Activated CD4-positive, alpha-beta memory T cell treated with anti-CD3 and anti-CD28 coated beads for 36 hours (primary cell): ENCODE results near the gene DNAL4. TPM values are rescaled to one million over a fixed set of nuclear protein-coding genes. Genes with fewer than 3 reads are reported as not detected.

Experiments used
- CTCF ChIA-PET: fragments of 350-600 bp; sonication (Branson Sonifier 250); formaldehyde crosslinking; loops from one replicate; lab custom pipeline; 2021; ENCODE audit warnings: antibody characterized with exemption, inconsistent platforms; lab: Charles Lee
- POLR2A ChIA-PET: fragments of 350-600 bp; sonication (Branson Sonifier 250); formaldehyde crosslinking; loops from one replicate; lab custom pipeline; 2021; ENCODE audit warnings: antibody characterized with exemption; lab: Charles Lee
- DNase-seq: peaks from one replicate; pipeline ENCODE4 v3.0.0-alpha.2; 2020
- H3K27ac Mint-ChIP-seq: one replicate; pipeline ENCODE4 v1.8.0; 2021; ENCODE audit warnings: mixed read lengths
- H3K27me3 Mint-ChIP-seq: one replicate; pipeline ENCODE4 v1.8.0; 2021; ENCODE audit warnings: mixed read lengths
- H3K36me3 Mint-ChIP-seq: one replicate; pipeline ENCODE4 v1.8.0; 2021; ENCODE audit warnings: mixed read lengths
- H3K4me1 Mint-ChIP-seq: one replicate; pipeline ENCODE4 v1.8.0; 2021; ENCODE audit warnings: low read depth, mixed read lengths
- H3K4me3 Mint-ChIP-seq: one replicate; pipeline ENCODE4 v1.8.0; 2021; ENCODE audit warnings: mild to moderate bottlenecking, mixed read lengths
- H3K9me3 Mint-ChIP-seq: one replicate; pipeline ENCODE4 v1.8.0; 2021; ENCODE audit warnings: mixed read lengths
- intact Hi-C: fragments of 100-400 bp; cut with micrococcal nuclease; formaldehyde crosslinking; loops from one replicate; pipeline ENCODE4 v1.15.1; 2023
- total RNA-seq, 2 experiments: library from RNA; stranded (reverse); gene quantifications; one replicate each; pipeline ENCODE4 v1.2.3, GENCODE V29; 2021

DNAL4 gene
- total RNA-seq, 2 experiments from 2014 or later = 7.7 to 8.3 TPM

DNA sequence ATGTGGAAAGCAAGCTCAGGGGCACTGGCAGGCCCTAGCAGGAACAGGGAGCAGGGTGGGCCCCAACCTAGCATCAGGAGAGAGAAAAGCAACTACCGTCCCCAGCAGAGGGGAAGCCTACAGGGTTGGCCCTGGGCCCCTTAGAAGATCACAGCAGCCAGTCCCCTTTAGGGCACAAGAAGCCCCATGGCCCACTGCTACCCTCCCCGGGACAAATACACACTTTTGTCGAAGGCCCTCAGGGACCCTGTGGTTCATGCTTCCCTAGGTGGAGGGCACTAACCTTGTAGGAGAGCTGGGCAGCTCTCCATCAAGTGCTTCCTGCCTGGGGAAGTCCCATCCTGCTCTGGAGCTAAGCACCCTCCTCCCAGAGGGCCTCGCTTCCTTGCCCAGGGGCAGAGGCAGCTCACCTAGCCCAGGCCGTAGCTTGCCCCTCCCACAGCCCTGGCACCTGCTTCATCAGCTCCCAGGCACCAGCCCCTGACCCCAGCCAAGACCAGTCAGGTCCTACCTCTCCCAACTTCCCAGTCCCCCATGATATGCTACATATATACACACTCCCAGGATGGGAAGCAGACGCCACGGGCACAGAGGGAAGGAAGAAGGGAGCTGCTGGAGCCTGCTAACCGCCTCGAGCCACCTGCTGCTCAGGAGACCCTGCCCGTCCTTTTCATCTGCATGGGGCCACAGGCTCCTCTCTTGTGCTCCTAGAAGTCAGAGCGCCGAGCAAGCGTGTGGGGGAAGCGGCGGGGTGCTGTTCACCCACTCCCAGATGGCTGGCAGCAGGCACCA is 58.3 kb downstream of the DNAL4 start:
- no peak for DNase-seq
- H3K9me3 Mint-ChIP-seq = no peaks in the 10 kb centered on the region
- peaks cover 52% of the 10 kb centered on the region for H3K36me3 Mint-ChIP-seq
- H3K4me3 Mint-ChIP-seq = no peak overlapping the region
- intact Hi-C loops = loop anchor here (2.0 kb wide), 1 partner anchor 19 kb away; the partner anchor contains the start of gene SUN2
- no peaks in the 10 kb centered on the region for H3K27me3 Mint-ChIP-seq
- H3K4me1 Mint-ChIP-seq = peaks cover 42% of the 10 kb centered on the region
- peak overlapping the region; percentile 46 for H3K27ac Mint-ChIP-seq
- CTCF ChIA-PET = interaction anchor here (1.1 to 4.5 kb wide), 6 partner anchors 11 to 33 kb away, joined by 4 to 28 read pairs (median 10); no protein-coding TSS in a partner anchor
- POLR2A ChIA-PET = interaction anchor here (0.9 to 3.7 kb wide), 5 partner anchors 14 to 30 kb away, joined by 3 to 17 read pairs (median 3); partner anchors contain the start of genes GTPBP1 and SUN2

DNA sequence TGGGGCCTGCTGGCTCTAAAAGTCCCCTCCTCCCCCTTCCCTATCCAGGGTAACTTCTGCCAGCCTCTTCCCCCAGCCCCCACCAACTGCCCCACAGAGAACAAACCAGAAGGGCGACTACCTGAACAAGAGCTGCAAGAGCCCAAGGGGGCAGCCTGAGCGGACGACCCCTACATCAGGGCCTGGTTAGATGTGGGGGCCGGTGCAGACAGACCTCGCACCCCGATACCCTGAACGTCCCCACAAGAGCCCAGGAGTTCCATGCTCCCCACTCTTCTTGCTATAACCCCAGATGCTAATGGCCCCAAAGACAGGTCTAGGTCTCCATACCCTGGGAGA is 58.8 kb downstream of the DNAL4 start:
- ChIA-PET POLR2A (interaction anchor here (0.9 to 3.7 kb wide), 6 partner anchors 13 to 29 kb away, joined by 3 to 17 read pairs (median 4); partner anchors contain the start of genes GTPBP1 and SUN2), CTCF (interaction anchor here (0.6 to 4.5 kb wide), 10 partner anchors 8 to 108 kb away, joined by 3 to 33 read pairs (median 9); no protein-coding TSS in a partner anchor)
- Mint-ChIP-seq H3K4me3 (no peak overlapping the region), H3K27me3 (no peaks in the 10 kb centered on the region), H3K4me1 (peaks cover 42% of the 10 kb centered on the region), H3K36me3 (peaks cover 54% of the 10 kb centered on the region), H3K9me3 (no peaks in the 10 kb centered on the region), H3K27ac (peak overlapping the region; percentile 46)
- intact Hi-C loops = no loop called here
- no peak for DNase-seq

DNA sequence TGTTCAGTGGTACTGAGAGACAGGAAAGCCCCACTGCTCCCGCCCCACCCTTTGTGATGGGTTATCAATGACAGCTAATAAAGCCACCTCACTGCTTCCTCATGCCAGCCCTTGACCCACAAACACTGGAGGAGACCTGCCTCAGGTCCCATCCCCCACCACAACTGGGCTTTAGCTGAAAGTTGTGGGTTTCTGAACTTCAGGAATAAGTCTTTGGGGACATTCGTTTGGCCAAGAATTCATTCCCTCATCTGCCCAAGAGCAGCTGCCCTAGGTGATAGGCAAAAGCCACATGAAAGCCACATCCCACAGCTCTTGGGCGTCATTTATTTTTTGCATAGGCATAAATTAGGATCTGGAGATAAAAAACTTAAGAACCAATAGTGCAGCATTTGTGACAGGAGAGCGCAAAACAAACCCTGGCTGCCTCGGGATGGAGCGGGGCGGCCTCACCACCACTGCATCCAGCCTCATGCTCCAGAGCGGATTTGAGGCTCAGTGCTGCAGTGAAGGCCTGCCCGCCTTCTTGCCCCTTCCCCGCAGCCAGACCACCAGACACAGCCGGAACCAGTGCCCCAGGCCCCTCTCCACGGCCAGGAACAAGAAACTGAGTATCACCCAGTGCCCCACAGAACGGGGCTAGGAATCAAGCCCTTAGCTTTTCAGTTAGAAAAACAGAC is 59.4 kb downstream of the DNAL4 start:
- CTCF ChIA-PET = interaction anchor here (0.6 to 4.5 kb wide), 17 partner anchors 9 to 116 kb away, joined by 3 to 33 read pairs (median 7); partner anchors contain the start of genes NPTXR and TOMM22
- no peaks in the 10 kb centered on the region for H3K27me3 Mint-ChIP-seq
- POLR2A ChIA-PET = interaction anchor here (0.5 to 3.7 kb wide), 7 partner anchors 8 to 29 kb away, joined by 3 to 17 read pairs (median 5); partner anchors contain the start of gene GTPBP1
- intact Hi-C loops = no loop called here
- H3K4me1 Mint-ChIP-seq = peaks cover 42% of the 10 kb centered on the region
- DNase-seq = no peak
- peak overlapping the region; percentile 46 for H3K27ac Mint-ChIP-seq
- no peak overlapping the region for H3K4me3 Mint-ChIP-seq
- H3K9me3 Mint-ChIP-seq = no peaks in the 10 kb centered on the region
- peaks cover 53% of the 10 kb centered on the region for H3K36me3 Mint-ChIP-seq

DNA sequence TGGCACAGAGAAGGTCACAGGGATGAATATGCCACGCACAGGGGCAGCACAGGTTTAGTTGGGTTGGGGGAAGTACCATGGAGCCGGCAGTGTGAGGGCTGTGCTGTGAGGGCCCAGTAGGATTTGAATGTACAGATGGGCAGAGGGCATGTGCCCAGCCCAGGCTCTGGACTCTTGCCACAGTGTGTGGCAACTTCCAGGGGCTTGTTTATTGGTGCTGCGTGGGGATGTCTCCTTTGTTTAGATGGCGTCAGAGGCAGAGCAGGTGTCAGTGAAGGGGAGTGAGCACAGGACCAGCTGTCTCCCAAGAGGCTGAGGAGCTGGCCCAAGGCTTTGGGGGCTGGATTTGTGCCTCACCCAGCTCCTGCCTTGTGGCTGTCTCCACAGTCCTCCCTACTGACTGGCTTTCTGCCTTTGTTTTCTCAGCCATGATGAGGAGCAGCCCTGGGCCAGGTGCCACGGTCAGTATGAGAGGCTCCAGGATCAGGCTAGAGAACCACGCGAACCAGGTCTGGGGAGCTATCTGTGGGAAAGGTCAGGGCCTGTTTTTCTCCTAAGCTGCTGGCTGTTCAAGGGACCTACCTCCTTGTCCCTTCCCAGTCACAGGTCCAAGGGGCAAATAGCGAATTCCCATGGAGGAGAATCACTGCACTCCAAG is 60.1 kb downstream of the DNAL4 start:
- H3K36me3 Mint-ChIP-seq = peaks cover 55% of the 10 kb centered on the region
- no peaks in the 10 kb centered on the region for H3K27me3 Mint-ChIP-seq
- no peak for DNase-seq
- H3K4me3 Mint-ChIP-seq = no peak overlapping the region
- intact Hi-C loops = no loop called here
- H3K9me3 Mint-ChIP-seq = no peaks in the 10 kb centered on the region
- POLR2A ChIA-PET = interaction anchor here (0.5 to 3.7 kb wide), 6 partner anchors 8 to 28 kb away, joined by 3 to 17 read pairs (median 6); partner anchors contain the start of gene GTPBP1
- CTCF ChIA-PET = interaction anchor here (0.7 to 4.5 kb wide), 19 partner anchors 9 to 117 kb away, joined by 3 to 33 read pairs (median 6); partner anchors contain the start of genes NPTXR and TOMM22
- peaks cover 40% of the 10 kb centered on the region for H3K4me1 Mint-ChIP-seq
- peak overlapping the region; percentile 46 for H3K27ac Mint-ChIP-seq

DNA sequence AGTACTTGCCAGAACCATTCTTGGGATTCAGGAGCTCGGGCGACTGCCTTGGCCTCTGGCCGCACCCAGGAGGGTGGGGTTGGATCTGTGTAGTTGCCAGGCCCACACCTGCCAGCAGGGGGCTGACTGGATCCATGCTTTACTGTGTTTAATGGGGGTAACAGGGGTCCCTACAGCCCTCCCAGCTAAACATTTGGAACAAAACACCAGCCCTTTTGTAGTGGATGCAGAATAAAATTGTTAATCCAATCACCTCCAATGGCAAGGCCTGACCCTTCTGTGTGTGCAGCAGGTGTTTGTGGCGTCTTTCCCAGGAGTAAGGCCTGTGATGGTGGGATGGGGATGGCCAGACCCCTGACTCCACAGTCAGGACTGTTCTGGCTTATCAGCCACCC is 60.6 kb downstream of the DNAL4 start:
- Mint-ChIP-seq H3K36me3 (peaks cover 57% of the 10 kb centered on the region), H3K27ac (peak overlapping the region; percentile 46), H3K4me1 (peaks cover 39% of the 10 kb centered on the region), H3K27me3 (no peaks in the 10 kb centered on the region), H3K4me3 (peak overlapping the region; percentile 29), H3K9me3 (no peaks in the 10 kb centered on the region)
- CTCF ChIA-PET = interaction anchor here (0.7 to 4.5 kb wide), 19 partner anchors 9 to 110 kb away, joined by 3 to 33 read pairs (median 6); partner anchors contain the start of genes NPTXR and TOMM22
- peak; percentile 63 for DNase-seq
- intact Hi-C loops = no loop called here
- POLR2A ChIA-PET = interaction anchor here (1.6 to 3.7 kb wide), 3 partner anchors 9 to 28 kb away, joined by 5 to 17 read pairs (median 6); partner anchors contain the start of gene GTPBP1

DNA sequence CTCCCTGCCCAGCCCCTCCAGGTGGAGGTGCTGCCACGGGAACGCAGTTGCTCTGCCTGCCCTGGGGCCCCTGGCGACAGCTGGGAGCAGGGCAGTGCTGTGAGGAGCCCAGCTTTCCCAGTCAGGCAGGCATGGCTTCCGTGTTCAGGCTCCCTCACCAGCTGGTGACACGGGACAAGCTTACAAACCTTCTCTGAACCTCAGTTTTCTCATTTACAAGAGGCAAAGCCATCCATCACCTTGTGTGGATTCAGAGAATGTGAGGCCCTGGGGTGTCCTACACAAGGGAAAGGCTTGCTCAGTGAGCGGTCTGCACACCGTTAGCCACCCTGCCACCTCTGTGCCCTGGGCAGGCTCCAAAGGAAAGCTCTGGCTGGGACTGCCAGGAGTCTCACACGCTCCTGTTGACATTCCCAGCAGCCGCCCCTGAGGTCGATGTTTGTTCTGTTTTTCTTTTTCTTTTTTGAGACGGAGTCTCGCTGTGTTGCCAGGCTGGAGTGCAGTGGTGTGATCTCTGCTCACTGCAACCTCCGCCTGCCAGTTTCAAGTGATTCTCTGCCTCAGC is 61.6 kb downstream of the DNAL4 start:
- CTCF ChIA-PET = interaction anchor here (0.6 to 4.5 kb wide), 14 partner anchors 9 to 336 kb away, joined by 3 to 33 read pairs (median 6); partner anchors contain the start of genes NPTXR and TOMM22
- no peak for DNase-seq
- POLR2A ChIA-PET = interaction anchor here (0.6 to 3.7 kb wide), 4 partner anchors 8 to 478 kb away, joined by 3 to 17 read pairs (median 4); no protein-coding TSS in a partner anchor
- Mint-ChIP-seq H3K27ac (peak overlapping the region; percentile 46), H3K36me3 (peaks cover 52% of the 10 kb centered on the region), H3K27me3 (no peaks in the 10 kb centered on the region), H3K4me1 (peaks cover 31% of the 10 kb centered on the region), H3K4me3 (no peak overlapping the region), H3K9me3 (no peaks in the 10 kb centered on the region)
- intact Hi-C loops = no loop called here

DNA sequence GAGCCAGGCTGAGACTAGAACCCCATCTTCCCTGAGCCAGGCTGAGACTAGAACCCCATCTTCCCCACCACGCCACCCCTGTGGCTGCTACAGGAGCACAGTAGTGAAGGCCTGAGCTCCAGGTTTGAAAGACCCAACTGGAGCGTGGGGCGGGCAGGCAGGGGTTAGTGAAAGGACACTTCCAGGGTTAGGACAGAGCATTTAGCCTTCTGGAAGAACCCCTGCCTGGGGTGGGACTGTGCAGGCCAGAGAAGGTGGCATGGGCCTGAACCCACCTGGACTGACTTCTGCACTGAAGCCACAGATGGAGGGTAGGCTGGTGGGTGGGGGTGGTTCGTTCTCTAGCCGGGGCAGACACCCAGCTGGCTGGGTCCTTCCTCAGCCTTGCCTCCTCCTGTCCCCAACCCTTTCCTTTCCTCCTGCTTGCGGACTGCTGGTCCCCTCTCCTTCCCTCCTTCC is 62.2 kb downstream of the DNAL4 start:
- ChIA-PET CTCF (interaction anchor here (1.2 to 4.5 kb wide), 6 partner anchors 8 to 112 kb away, joined by 4 to 33 read pairs (median 10); partner anchors contain the start of gene NPTXR), POLR2A (interaction anchor here (0.8 kb wide), 1 partner anchor 20 kb away, joined by 3 read pairs; no protein-coding TSS in a partner anchor)
- DNase-seq = no peak
- intact Hi-C loops = no loop called here
- Mint-ChIP-seq H3K27me3 (no peaks in the 10 kb centered on the region), H3K27ac (peak overlapping the region; percentile 49), H3K36me3 (peaks cover 53% of the 10 kb centered on the region), H3K4me3 (no peak overlapping the region), H3K9me3 (no peaks in the 10 kb centered on the region), H3K4me1 (peaks cover 27% of the 10 kb centered on the region)

DNA sequence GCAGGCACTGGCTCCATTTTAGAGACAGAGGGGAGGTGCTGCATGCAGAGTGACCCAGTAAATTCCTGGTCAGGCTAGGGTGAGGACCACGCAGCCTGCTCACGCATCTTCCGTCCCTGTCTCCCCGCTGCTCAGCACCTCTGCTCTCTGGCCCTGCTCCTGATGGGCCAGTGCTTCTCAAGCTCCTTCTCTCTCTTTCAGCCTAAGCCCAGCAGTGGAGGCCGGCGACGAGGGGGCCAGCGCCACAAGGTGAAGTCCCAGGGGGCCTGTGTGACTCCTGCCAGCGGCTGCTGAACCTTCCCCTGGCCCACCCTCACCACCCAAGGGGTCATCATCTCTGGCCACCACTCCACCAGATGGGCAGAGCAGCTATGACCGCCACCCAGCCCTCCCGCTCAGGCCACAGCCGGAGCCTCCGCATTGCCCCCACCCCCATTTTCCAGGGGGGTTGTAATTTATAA is 63.5 kb downstream of the DNAL4 start:
- ChIA-PET POLR2A (interaction anchor here (1.2 kb wide), 2 partner anchors 10 to 18 kb away, joined by 3 read pairs; no protein-coding TSS in a partner anchor), CTCF (no interaction called here)
- peaks cover 18% of the 10 kb centered on the region for H3K4me1 Mint-ChIP-seq
- peaks cover 61% of the 10 kb centered on the region for H3K36me3 Mint-ChIP-seq
- intact Hi-C loops = no loop called here
- H3K9me3 Mint-ChIP-seq = no peaks in the 10 kb centered on the region
- no peaks in the 10 kb centered on the region for H3K27me3 Mint-ChIP-seq
- H3K4me3 Mint-ChIP-seq = no peak overlapping the region
- no peak for DNase-seq
- H3K27ac Mint-ChIP-seq = peak overlapping the region; percentile 28

DNA sequence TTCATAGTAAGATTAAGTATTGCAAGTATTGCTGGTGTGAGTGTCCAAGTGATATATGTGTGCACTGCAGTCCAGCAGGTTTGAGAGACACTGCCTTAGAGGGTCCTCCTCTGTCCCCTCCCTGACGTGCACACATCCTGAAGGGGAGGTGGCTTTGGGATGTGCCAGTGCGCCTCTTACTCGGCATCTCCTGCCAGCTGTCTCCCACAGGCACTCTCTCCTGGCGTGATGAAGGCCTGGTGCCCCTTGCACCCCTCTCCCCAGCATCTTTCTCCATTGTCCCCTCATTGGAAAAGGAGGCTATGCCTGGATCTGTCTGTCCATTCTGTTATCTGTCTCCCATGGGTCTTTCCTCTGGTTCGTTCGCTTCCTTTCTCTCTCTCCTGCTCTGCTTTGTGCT is 64.0 kb downstream of the DNAL4 start:
- POLR2A ChIA-PET = interaction anchor here (1.2 kb wide), 2 partner anchors 11 to 19 kb away, joined by 3 read pairs; no protein-coding TSS in a partner anchor
- Mint-ChIP-seq H3K4me3 (no peak overlapping the region), H3K36me3 (peaks cover 62% of the 10 kb centered on the region), H3K4me1 (peaks cover 16% of the 10 kb centered on the region), H3K9me3 (no peaks in the 10 kb centered on the region), H3K27me3 (no peaks in the 10 kb centered on the region), H3K27ac (no peak overlapping the region)
- no peak for DNase-seq
- CTCF ChIA-PET = no interaction called here
- intact Hi-C loops = no loop called here

DNA sequence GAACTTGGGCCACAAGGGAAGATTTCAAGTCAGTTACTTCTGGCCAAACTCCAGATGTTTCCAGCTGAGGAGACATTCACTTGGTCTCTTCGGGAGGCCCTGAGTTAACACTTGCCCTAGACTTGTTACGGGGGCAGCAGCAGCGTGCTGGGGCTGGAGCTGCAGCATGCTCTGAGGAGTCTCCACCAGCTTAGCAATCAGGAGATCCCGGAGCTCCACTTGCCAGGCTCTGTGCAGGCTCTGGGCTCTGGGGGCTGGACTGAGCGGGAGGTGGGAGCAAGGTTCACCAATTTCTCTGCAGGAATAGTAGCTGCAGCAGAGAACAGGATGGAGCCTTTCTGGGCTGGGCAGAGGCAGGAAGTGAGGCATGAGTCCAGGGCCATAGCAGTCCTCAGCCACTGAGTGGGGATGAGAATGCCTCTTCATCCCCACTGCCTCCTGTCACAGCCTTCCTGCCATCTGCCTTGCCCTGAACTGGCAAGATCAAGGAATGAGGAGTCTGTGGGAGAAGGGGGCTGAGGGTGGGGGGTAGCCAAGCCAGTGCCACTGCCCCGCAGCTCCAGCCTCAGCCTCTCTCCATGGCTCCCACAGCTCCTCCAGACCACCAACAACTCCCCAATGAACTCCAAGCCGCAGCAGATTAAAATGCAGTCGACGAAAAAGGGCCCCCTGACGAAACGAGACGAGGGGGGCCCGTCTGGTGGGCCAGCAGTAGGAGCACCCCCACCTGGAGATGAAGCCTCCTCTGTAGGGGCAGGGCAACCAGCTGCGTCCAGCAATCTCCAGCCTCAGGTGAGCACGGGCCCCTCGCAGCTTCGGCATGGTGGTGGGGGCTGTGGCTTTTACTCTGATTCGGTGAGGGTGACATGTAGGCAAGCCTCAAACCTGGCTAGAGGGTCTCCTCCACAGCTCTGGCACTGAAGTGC is 64.8 kb downstream of the DNAL4 start:
- intact Hi-C loops = no loop called here
- DNase-seq = no peak
- peaks cover 62% of the 10 kb centered on the region for H3K36me3 Mint-ChIP-seq
- no peaks in the 10 kb centered on the region for H3K9me3 Mint-ChIP-seq
- ChIA-PET CTCF (no interaction called here), POLR2A (interaction anchor here (1.2 kb wide), 3 partner anchors 8 to 19 kb away, joined by 3 read pairs; no protein-coding TSS in a partner anchor)
- no peak overlapping the region for H3K4me3 Mint-ChIP-seq
- no peak overlapping the region for H3K27ac Mint-ChIP-seq
- H3K27me3 Mint-ChIP-seq = no peaks in the 10 kb centered on the region
- H3K4me1 Mint-ChIP-seq = peaks cover 9% of the 10 kb centered on the region
